Liver (tissue), 3 donors: ENCODE results near the gene GMDS.

Source experiments
- ATF3 ChIP-seq: IDR thresholded peaks from 2 replicates; pipeline ENCODE4 v1.6.1; 2016; ENCODE audit warnings: antibody characterized with exemption
- CTCF ChIP-seq: fragments of 150-350 bp; IDR thresholded peaks from 2 replicates; pipeline ENCODE4 v1.5.1; 2017; ENCODE audit warnings: improper control_type of control experiment, low read depth, low read length; ENCODE audit not compliant: missing input control
- FOXA1 ChIP-seq: IDR thresholded peaks from 2 replicates; pipeline ENCODE4 v1.6.1; 2016; ENCODE audit warnings: antibody characterized with exemption
- GABPA ChIP-seq, 2 donors: IDR thresholded peaks in 1 of 2; conservative IDR thresholded peaks in 1 of 2; 2 replicates each; pipeline ENCODE4 v1.6.1; 2016; ENCODE audit warnings: antibody characterized with exemption in 2 of 2, mild to moderate bottlenecking in 1 of 2, moderate library complexity in 1 of 2
- HNF4A ChIP-seq, 2 donors: conservative IDR thresholded peaks; 2 replicates each; pipeline ENCODE4 v1.6.1; 2016; ENCODE audit warnings: antibody characterized with exemption in 2 of 2, mild to moderate bottlenecking in 2 of 2
- HNF4G ChIP-seq: IDR thresholded peaks from 2 replicates; pipeline ENCODE4 v1.6.1; 2016; ENCODE audit warnings: antibody characterized with exemption
- MAX ChIP-seq: IDR thresholded peaks from 2 replicates; pipeline ENCODE4 v1.6.1; 2016; ENCODE audit warnings: antibody characterized with exemption
- REST ChIP-seq: IDR thresholded peaks from 2 replicates; pipeline ENCODE4 v1.6.1; 2016; ENCODE audit warnings: antibody characterized with exemption, mild to moderate bottlenecking
- TAF1 ChIP-seq: conservative IDR thresholded peaks from 2 replicates; pipeline ENCODE4 v1.6.1; 2016; ENCODE audit warnings: antibody characterized with exemption, mild to moderate bottlenecking
- YY1 ChIP-seq: IDR thresholded peaks from 2 replicates; pipeline ENCODE4 v1.6.1; 2016; ENCODE audit warnings: antibody characterized with exemption, mild to moderate bottlenecking
- donor health status: healthy.
- donor health status: healthy.

- no peak for TF ChIP-seq CTCF
- TF ChIP-seq HNF4A (conservative IDR thresholded peaks at IDR 0.05): no peak
- TF ChIP-seq FOXA1: no peak
- TF ChIP-seq TAF1: no peak
- TF ChIP-seq GABPA (IDR thresholded peaks at IDR 0.05 in 1 of 2, conservative IDR thresholded peaks at IDR 0.05 in 1 of 2): no peak
- TF ChIP-seq ATF3: no peak
- no peak for TF ChIP-seq YY1
- no peak for TF ChIP-seq HNF4G
- TF ChIP-seq REST: no peak
- no peak for TF ChIP-seq MAX
Observed at GRCh38 chr6:1624851-1625781, 620.3 kb downstream of the GMDS start.
